Stomach smooth muscle (tissue), 2 donors: ENCODE measurements around the gene CTTNBP2.
A peak's percentile ranks its signal among the peaks of the same experiment; 100 is the strongest.

Experiments used
- H3K27ac ChIP-seq: one replicate; pipeline ENCODE4 v1.7.0; 2013; ENCODE audit warnings: mild to moderate bottlenecking, low read length, inconsistent platforms
- H3K27me3 ChIP-seq, 2 donors: one replicate each; pipeline ENCODE4 v1.7.0; 2013; ENCODE audit warnings: low read length in 2 of 2; ENCODE audit not compliant: insufficient read depth in 2 of 2, control insufficient read depth in 1 of 2
- H3K36me3 ChIP-seq, 2 donors: one replicate each; pipeline ENCODE4 v1.7.0; 2013; ENCODE audit warnings: low read length in 2 of 2; ENCODE audit not compliant: control insufficient read depth in 2 of 2, insufficient read depth in 2 of 2
- H3K4me1 ChIP-seq: one replicate; pipeline ENCODE4 v1.7.0; 2013; ENCODE audit warnings: low read length; ENCODE audit not compliant: control insufficient read depth, insufficient read depth
- H3K4me3 ChIP-seq, 2 donors: one replicate each; pipeline ENCODE4 v1.7.0; 2013; ENCODE audit warnings: low read length in 2 of 2
- H3K9ac ChIP-seq, 2 donors: one replicate each; pipeline ENCODE4 v1.7.0; 2013; ENCODE audit warnings: low read length in 2 of 2, mild to moderate bottlenecking in 1 of 2
- H3K9me3 ChIP-seq, 2 donors: one replicate each; pipeline ENCODE4 v1.7.0; 2013; ENCODE audit warnings: low read length in 2 of 2; ENCODE audit not compliant: control insufficient read depth in 2 of 2
- donor health status: healthy.
- donor health status: Pancreatic carcinoma.

Gene CTTNBP2

GRCh38 chr7:117871401-117871777, 1.9 kb downstream of the CTTNBP2 start:
- no peaks in the 10 kb centered on the region for H3K36me3 ChIP-seq
- H3K9ac ChIP-seq = peak overlapping the region; percentile 6 to 29
- H3K4me3 ChIP-seq = peak overlapping the region; percentile 71 to 95
- H3K27ac ChIP-seq = no peak overlapping the region
- H3K9me3 ChIP-seq = no peaks in the 10 kb centered on the region
- H3K4me1 ChIP-seq = peaks cover 11% of the 10 kb centered on the region
- no peaks in the 10 kb centered on the region for H3K27me3 ChIP-seq

- H3K9me3 ChIP-seq = no peaks in the 10 kb centered on the region
- H3K36me3 ChIP-seq = no peaks in the 10 kb centered on the region
- H3K27ac ChIP-seq = no peak overlapping the region
- peaks cover 11% of the 10 kb centered on the region for H3K4me1 ChIP-seq
- H3K9ac ChIP-seq = no peak overlapping the region
- H3K4me3 ChIP-seq = peak overlapping the region in 1 of 2 donors; percentile 4
- no peaks in the 10 kb centered on the region for H3K27me3 ChIP-seq
Measured at GRCh38 chr7:117870448-117871130, 2.7 kb downstream of the CTTNBP2 start.

GRCh38 chr7:117869374-117869773, 3.9 kb downstream of the CTTNBP2 start:
- Histone ChIP-seq H3K9ac (no peak overlapping the region), H3K4me1 (peaks cover 11% of the 10 kb centered on the region), H3K27ac (no peak overlapping the region), H3K36me3 (no peaks in the 10 kb centered on the region), H3K9me3 (no peaks in the 10 kb centered on the region), H3K4me3 (no peak overlapping the region), H3K27me3 (no peaks in the 10 kb centered on the region)

- H3K27me3 ChIP-seq = no peaks in the 10 kb centered on the region
- peaks cover 7% of the 10 kb centered on the region for H3K4me1 ChIP-seq
- no peak overlapping the region for H3K9ac ChIP-seq
- no peak overlapping the region for H3K4me3 ChIP-seq
- peaks cover 2 to 4% of the 10 kb centered on the region in 2 donors for H3K36me3 ChIP-seq
- no peak overlapping the region for H3K27ac ChIP-seq
- no peaks in the 10 kb centered on the region for H3K9me3 ChIP-seq
Measured at GRCh38 chr7:117863618-117864017, 9.6 kb downstream of the CTTNBP2 start.

- no peaks in the 10 kb centered on the region for H3K9me3 ChIP-seq
- H3K36me3 ChIP-seq = peaks cover 2 to 4% of the 10 kb centered on the region in 2 donors
- H3K27ac ChIP-seq = no peak overlapping the region
- H3K4me1 ChIP-seq = peaks cover 7% of the 10 kb centered on the region
- no peak overlapping the region for H3K9ac ChIP-seq
- H3K4me3 ChIP-seq = no peak overlapping the region
- no peaks in the 10 kb centered on the region for H3K27me3 ChIP-seq
Measured at GRCh38 chr7:117862378-117862777, 10.9 kb downstream of the CTTNBP2 start.

GRCh38 chr7:117859246-117859812, 13.9 kb downstream of the CTTNBP2 start:
- peaks cover 7% of the 10 kb centered on the region for H3K4me1 ChIP-seq
- H3K27ac ChIP-seq = no peak overlapping the region
- H3K27me3 ChIP-seq = no peaks in the 10 kb centered on the region

GRCh38 chr7:117858712-117859111, 14.5 kb downstream of the CTTNBP2 start:
- no peak overlapping the region for H3K9ac ChIP-seq
- H3K27ac ChIP-seq = no peak overlapping the region
- H3K9me3 ChIP-seq = no peaks in the 10 kb centered on the region
- H3K4me3 ChIP-seq = no peak overlapping the region
- H3K27me3 ChIP-seq = no peaks in the 10 kb centered on the region
- H3K4me1 ChIP-seq = peaks cover 4% of the 10 kb centered on the region
- H3K36me3 ChIP-seq = peaks cover 2 to 4% of the 10 kb centered on the region in 2 donors

More at GRCh38 chr7:117859246-117859812, 13.9 kb downstream of the CTTNBP2 start:
- Histone ChIP-seq H3K9ac (no peak overlapping the region), H3K9me3 (no peaks in the 10 kb centered on the region), H3K4me3 (no peak overlapping the region), H3K36me3 (peaks cover 2 to 4% of the 10 kb centered on the region in 2 donors)

- no peaks in the 10 kb centered on the region for H3K9me3 ChIP-seq
- H3K27me3 ChIP-seq = no peaks in the 10 kb centered on the region
- no peak overlapping the region for H3K4me3 ChIP-seq
- H3K9ac ChIP-seq = no peak overlapping the region
- H3K36me3 ChIP-seq = peaks cover 2 to 4% of the 10 kb centered on the region in 2 donors
- no peaks in the 10 kb centered on the region for H3K4me1 ChIP-seq
- H3K27ac ChIP-seq = no peak overlapping the region
Measured at GRCh38 chr7:117857718-117858117, 15.5 kb downstream of the CTTNBP2 start.

- H3K9ac ChIP-seq = no peak overlapping the region
- H3K27ac ChIP-seq = no peak overlapping the region
- H3K9me3 ChIP-seq = no peaks in the 10 kb centered on the region
- H3K4me1 ChIP-seq = no peaks in the 10 kb centered on the region
- no peak overlapping the region for H3K4me3 ChIP-seq
- peaks cover 2 to 4% of the 10 kb centered on the region in 2 donors for H3K36me3 ChIP-seq
- no peaks in the 10 kb centered on the region for H3K27me3 ChIP-seq
Measured at GRCh38 chr7:117856196-117856595, 17.0 kb downstream of the CTTNBP2 start.

GRCh38 chr7:117854186-117854585, 19.1 kb downstream of the CTTNBP2 start:
- no peak overlapping the region for H3K4me3 ChIP-seq
- H3K9ac ChIP-seq = no peak overlapping the region
- no peak overlapping the region for H3K27ac ChIP-seq
- no peaks in the 10 kb centered on the region for H3K4me1 ChIP-seq
- H3K27me3 ChIP-seq = no peaks in the 10 kb centered on the region
- H3K36me3 ChIP-seq = no peaks in the 10 kb centered on the region
- H3K9me3 ChIP-seq = no peaks in the 10 kb centered on the region

- Histone ChIP-seq H3K27me3 (no peaks in the 10 kb centered on the region), H3K4me3 (no peak overlapping the region), H3K9ac (no peak overlapping the region), H3K4me1 (no peaks in the 10 kb centered on the region), H3K9me3 (peaks cover 0 to 3% of the 10 kb centered on the region in 2 donors), H3K27ac (no peak overlapping the region), H3K36me3 (no peaks in the 10 kb centered on the region)
Measured at GRCh38 chr7:117848941-117849340, 24.3 kb downstream of the CTTNBP2 start.
